Activated B cell treated with CpG ODN at 0.5 μM for 24 hours (primary cell): ENCODE results near the gene WWOX. TPM values are rescaled to one million over a fixed set of nuclear protein-coding genes. Genes with fewer than 3 reads are reported as not detected.

ENCODE experiments used
- ATAC-seq: fragments of 200-7000 bp; cut with Tn5 transposase; one replicate; pipeline ENCODE4 v1.10.0; 2021; ENCODE audit warnings: low read depth, mild to moderate bottlenecking, moderate library complexity
- CTCF ChIA-PET: fragments of 350-600 bp; sonication (Branson Sonifier 250); formaldehyde crosslinking; loops from one replicate; lab custom pipeline; 2021; ENCODE audit warnings: antibody characterized with exemption; lab: Charles Lee
- POLR2A ChIA-PET: fragments of 350-600 bp; sonication (Branson Sonifier 250); formaldehyde crosslinking; loops from one replicate; lab custom pipeline; 2021; ENCODE audit warnings: antibody characterized with exemption; lab: Charles Lee
- DNase-seq: peaks from one replicate; pipeline ENCODE4 v3.0.0; 2022
- H3K27ac Mint-ChIP-seq: one replicate; pipeline ENCODE4 v1.8.0; 2020; ENCODE audit warnings: mixed read lengths
- H3K27me3 Mint-ChIP-seq: one replicate; pipeline ENCODE4 v1.8.0; 2021; ENCODE audit warnings: mixed read lengths
- H3K36me3 Mint-ChIP-seq: one replicate; pipeline ENCODE4 v1.8.0; 2021; ENCODE audit warnings: low read depth, mixed read lengths
- H3K4me1 Mint-ChIP-seq: one replicate; pipeline ENCODE4 v1.8.0; 2021; ENCODE audit warnings: mixed read lengths
- H3K4me3 Mint-ChIP-seq: one replicate; pipeline ENCODE4 v1.8.0; 2020; ENCODE audit warnings: mild to moderate bottlenecking, mixed read lengths
- H3K9me3 Mint-ChIP-seq: one replicate; pipeline ENCODE4 v1.8.0; 2020; ENCODE audit warnings: mixed read lengths
- CTCF ChIP-seq: fragments of 200-600 bp; IDR thresholded peaks from one replicate; pipeline ENCODE4 v1.8.0; 2022; ENCODE audit warnings: antibody characterized with exemption, mild to moderate bottlenecking
- intact Hi-C: fragments of 100-400 bp; cut with micrococcal nuclease; formaldehyde crosslinking; loops from one replicate; pipeline ENCODE4 v1.15.1; 2024
- total RNA-seq: library from RNA; stranded (reverse); gene quantifications from 2 replicates; pipeline ENCODE4 v1.2.3, GENCODE V29; 2022

Gene WWOX
- total RNA-seq, 1 donor from 2014 or later = 22.6 TPM

- H3K27ac Mint-ChIP-seq = no peak overlapping the region
These were observed 974.1 kb downstream of the WWOX start for GRCh38 chr16:79073566-79073965.

GRCh38 chr16:79074541-79074940 is 975.1 kb downstream of the WWOX start:
- Mint-ChIP-seq H3K27me3 (peaks cover 25% of the 10 kb centered on the region), H3K36me3 (no peaks in the 10 kb centered on the region), H3K4me1 (peaks cover 6% of the 10 kb centered on the region), H3K9me3 (no peaks in the 10 kb centered on the region), H3K4me3 (no peak overlapping the region), H3K27ac (no peak overlapping the region)
- ATAC-seq = no peak
- POLR2A ChIA-PET = no interaction called here
- intact Hi-C loops = no loop called here
- CTCF ChIA-PET = interaction anchor here (0.6 kb wide), 1 partner anchor 528 kb away, joined by 3 read pairs; no protein-coding TSS in a partner anchor
- DNase-seq = no peak
- TF ChIP-seq CTCF = no peak

More at GRCh38 chr16:79073566-79073965, 974.1 kb downstream of the WWOX start:
- peaks cover 6% of the 10 kb centered on the region for H3K4me1 Mint-ChIP-seq
- no peaks in the 10 kb centered on the region for H3K9me3 Mint-ChIP-seq
- TF ChIP-seq CTCF = no peak
- POLR2A ChIA-PET = interaction anchor here (0.6 to 0.7 kb wide), 2 partner anchors 79 to 150 kb away, joined by 3 to 7 read pairs; no protein-coding TSS in a partner anchor
- CTCF ChIA-PET = no interaction called here
- DNase-seq (no peak), ATAC-seq (no peak)
- H3K4me3 Mint-ChIP-seq = no peak overlapping the region
- intact Hi-C loops = no loop called here
- H3K36me3 Mint-ChIP-seq = no peaks in the 10 kb centered on the region
- H3K27me3 Mint-ChIP-seq = peaks cover 25% of the 10 kb centered on the region

GRCh38 chr16:79074951-79075350 is 975.5 kb downstream of the WWOX start:
- ATAC-seq = no peak
- Mint-ChIP-seq H3K9me3 (no peaks in the 10 kb centered on the region), H3K27ac (no peak overlapping the region), H3K4me1 (peaks cover 6% of the 10 kb centered on the region), H3K27me3 (peaks cover 25% of the 10 kb centered on the region), H3K36me3 (no peaks in the 10 kb centered on the region), H3K4me3 (no peak overlapping the region)
- DNase-seq = no peak
- ChIA-PET CTCF (interaction anchor here (0.6 kb wide), 1 partner anchor 527 kb away, joined by 3 read pairs; no protein-coding TSS in a partner anchor), POLR2A (no interaction called here)
- intact Hi-C loops = no loop called here
- no peak for TF ChIP-seq CTCF

- ATAC-seq (no peak), DNase-seq (no peak)
- no peaks in the 10 kb centered on the region for H3K36me3 Mint-ChIP-seq
- ChIA-PET CTCF (interaction anchor here (0.7 kb wide), 1 partner anchor 86 kb away, joined by 3 read pairs; no protein-coding TSS in a partner anchor), POLR2A (no interaction called here)
- peaks cover 25% of the 10 kb centered on the region for H3K27me3 Mint-ChIP-seq
- intact Hi-C loops = no loop called here
- H3K4me1 Mint-ChIP-seq = peaks cover 7% of the 10 kb centered on the region
- H3K4me3 Mint-ChIP-seq = no peak overlapping the region
- no peak overlapping the region for H3K27ac Mint-ChIP-seq
- no peak for TF ChIP-seq CTCF
- H3K9me3 Mint-ChIP-seq = no peaks in the 10 kb centered on the region
These were observed 976.8 kb downstream of the WWOX start for GRCh38 chr16:79076047-79076767.

GRCh38 chr16:79077346-79077745 is 977.9 kb downstream of the WWOX start:
- Mint-ChIP-seq H3K27ac (no peak overlapping the region), H3K9me3 (no peaks in the 10 kb centered on the region), H3K36me3 (no peaks in the 10 kb centered on the region), H3K27me3 (peaks cover 25% of the 10 kb centered on the region), H3K4me1 (peaks cover 10% of the 10 kb centered on the region), H3K4me3 (no peak overlapping the region)
- ChIA-PET POLR2A (no interaction called here), CTCF (no interaction called here)
- ATAC-seq = no peak
- intact Hi-C loops = no loop called here
- DNase-seq = no peak
- TF ChIP-seq CTCF = no peak
